ENCODE results near the gene SUPT6H.

DNA sequence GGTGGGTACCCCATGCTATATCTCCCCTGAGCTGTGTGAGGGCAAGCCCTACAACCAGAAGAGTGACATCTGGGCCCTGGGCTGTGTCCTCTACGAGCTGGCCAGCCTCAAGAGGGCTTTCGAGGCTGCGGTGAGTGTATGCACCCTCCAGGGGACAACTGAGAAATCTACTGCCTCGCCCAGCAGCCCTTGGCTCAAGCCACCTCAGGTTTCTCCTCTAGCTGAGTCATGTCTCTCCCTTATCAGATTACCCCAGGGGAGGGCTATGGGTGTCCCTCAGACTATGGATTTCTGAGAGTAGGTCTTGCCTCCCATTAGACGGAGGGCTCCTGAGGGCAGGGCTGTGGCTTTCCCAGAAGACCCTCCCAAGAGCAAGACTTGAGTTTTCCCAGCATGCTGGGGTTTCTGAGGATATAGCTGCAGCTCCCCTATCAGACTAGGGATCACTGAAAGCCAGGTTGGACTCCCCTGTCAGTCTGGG, 73.3 kb downstream of the SUPT6H start:
- TF ChIP-seq, protein P1, sequence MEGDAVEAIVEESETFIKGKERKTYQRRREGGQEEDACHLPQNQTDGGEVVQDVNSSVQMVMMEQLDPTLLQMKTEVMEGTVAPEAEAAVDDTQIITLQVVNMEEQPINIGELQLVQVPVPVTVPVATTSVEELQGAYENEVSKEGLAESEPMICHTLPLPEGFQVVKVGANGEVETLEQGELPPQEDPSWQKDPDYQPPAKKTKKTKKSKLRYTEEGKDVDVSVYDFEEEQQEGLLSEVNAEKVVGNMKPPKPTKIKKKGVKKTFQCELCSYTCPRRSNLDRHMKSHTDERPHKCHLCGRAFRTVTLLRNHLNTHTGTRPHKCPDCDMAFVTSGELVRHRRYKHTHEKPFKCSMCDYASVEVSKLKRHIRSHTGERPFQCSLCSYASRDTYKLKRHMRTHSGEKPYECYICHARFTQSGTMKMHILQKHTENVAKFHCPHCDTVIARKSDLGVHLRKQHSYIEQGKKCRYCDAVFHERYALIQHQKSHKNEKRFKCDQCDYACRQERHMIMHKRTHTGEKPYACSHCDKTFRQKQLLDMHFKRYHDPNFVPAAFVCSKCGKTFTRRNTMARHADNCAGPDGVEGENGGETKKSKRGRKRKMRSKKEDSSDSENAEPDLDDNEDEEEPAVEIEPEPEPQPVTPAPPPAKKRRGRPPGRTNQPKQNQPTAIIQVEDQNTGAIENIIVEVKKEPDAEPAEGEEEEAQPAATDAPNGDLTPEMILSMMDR (conservative IDR thresholded peaks at IDR 0.05 in 1 of 2, IDR thresholded peaks at IDR 0.05 in 1 of 2; ENCODE audit: extremely low read depth in 1 of 2, insufficient read depth in 1 of 2, low read depth in 1 of 2, low read length in 2 of 2): no peak
- TF ChIP-seq EZH2 (IDR thresholded peaks at IDR 0.05; ENCODE audit: borderline replicate concordance, low read length): no peak
